ENCODE measurements around the gene POLR3A. TPM values are rescaled to one million over a fixed set of nuclear protein-coding genes. Genes with fewer than 3 reads are reported as not detected.

The POLR3A gene
- total RNA-seq, 1 donor from 2014 or later, result 22.1 TPM

DNA sequence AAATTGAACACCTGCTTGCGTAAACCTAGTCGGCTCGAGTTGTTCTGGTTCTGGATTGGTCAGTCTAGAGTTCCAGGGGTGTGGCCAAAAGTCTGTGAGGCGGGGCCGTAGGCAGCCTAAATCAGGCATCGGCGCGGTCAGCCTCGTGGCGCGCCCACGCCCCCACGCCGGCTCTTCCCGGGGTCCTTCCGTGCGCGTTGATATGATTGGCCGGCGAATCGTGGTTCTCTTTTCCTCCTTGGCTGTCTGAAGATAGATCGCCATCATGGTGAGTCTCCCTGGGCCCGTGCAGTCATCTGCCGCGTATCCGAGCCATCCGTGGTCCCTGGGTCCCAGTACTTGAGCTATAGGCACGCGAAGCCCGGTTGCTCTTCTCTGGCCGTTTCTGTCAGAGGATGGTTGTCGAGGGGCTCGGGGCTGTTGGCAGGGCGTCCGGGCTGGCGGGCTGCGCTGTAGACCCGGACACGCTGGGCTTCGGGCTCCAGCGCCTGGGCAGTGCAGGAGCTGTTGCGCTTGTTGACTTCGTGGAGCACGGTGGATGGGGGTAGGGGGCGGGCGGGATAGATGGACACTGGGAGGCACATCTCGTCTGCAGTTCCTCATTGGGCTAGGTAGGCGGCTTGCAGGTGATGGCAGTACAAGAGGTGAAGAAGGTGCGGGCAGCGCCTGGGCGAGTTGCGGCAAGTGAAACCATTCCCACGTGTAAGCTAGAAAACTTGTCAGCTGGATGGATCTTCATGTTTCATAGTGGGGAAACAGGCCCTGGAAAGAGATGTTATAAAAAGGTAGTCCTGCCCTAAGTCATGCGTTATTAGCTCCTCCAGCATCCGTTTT is 4.5 kb upstream of the POLR3A start, which contains the start of gene RPS24:
Gene RPS24, plus strand, starts transcription at position 227 of the 834 bp plus-strand sequence. Its CDS starts 39 bp downstream, at position 266.
- Histone ChIP-seq H3K27me3 (ENCODE audit: control insufficient read depth, insufficient read depth, low read length) (no peaks in the 10 kb centered on the region), H3K4me3 (ENCODE audit: low read depth, low read length) (peak within 1 kb of the TSS; percentile 87), H3K36me3 (ENCODE audit: control insufficient read depth, insufficient read depth, low read length) (peaks cover 1% of the 10 kb centered on the region)
- no peak for TF ChIP-seq CTCF (IDR thresholded peaks at IDR 0.05; ENCODE audit: insufficient read depth, low read length, poor library complexity, severe bottlenecking)
- DNase-seq (ENCODE audit: low read depth), result peak; percentile 88

GRCh38 chr10:78033387-78033636 is 4.0 kb upstream of the POLR3A start:
- peak overlapping the region; percentile 43 for H3K4me3 ChIP-seq (ENCODE audit: low read depth, low read length)
- no peak for DNase-seq (ENCODE audit: low read depth)
- H3K36me3 ChIP-seq (ENCODE audit: control insufficient read depth, insufficient read depth, low read length), result peaks cover 1% of the 10 kb centered on the region
- TF ChIP-seq CTCF (IDR thresholded peaks at IDR 0.05; ENCODE audit: insufficient read depth, low read length, poor library complexity, severe bottlenecking), result no peak
- H3K27me3 ChIP-seq (ENCODE audit: control insufficient read depth, insufficient read depth, low read length), result no peaks in the 10 kb centered on the region

DNA sequence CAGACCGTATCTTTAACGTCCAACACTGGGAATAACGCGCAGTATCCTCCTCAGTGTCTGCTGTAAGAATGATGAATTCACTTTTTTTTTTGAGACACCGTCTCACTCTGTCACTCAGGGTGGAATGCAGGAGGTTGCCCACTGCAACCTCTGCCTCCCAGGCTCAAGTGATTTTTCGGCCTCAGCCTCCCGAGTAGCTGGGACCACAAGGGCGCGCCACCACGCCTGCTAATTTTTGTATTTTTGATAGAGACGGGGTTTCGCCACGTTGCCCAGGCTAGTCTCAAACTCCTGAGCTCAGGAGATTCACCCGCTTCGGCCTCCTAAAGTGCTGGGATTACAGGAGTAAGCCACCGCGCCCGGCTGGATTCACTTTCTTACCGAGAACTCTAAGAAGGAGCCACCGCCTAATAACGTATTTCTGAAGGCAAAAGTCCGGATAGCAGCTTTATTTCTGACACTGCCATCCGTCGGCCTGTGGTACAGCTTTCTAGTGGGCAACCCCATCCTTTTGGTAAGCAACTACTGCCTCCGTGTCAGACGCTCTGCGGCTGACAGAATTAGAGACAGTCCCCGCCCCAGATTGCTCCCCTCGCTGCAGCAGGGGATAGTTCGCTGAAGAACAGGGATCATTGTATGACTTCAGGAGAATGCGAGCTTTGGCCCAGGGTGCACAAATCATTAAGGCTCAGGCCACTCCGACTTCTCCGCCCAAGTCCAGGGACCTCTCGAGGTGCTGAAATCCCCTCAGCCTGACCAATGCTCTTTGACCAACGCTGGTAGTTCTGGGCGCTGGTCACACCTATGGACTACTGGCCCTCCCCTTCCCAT is 662 bp downstream of the POLR3A start:
- Histone ChIP-seq H3K27me3 (ENCODE audit: control insufficient read depth, insufficient read depth, low read length) (no peaks in the 10 kb centered on the region), H3K4me3 (ENCODE audit: low read depth, low read length) (peak overlapping the region; percentile 65), H3K36me3 (ENCODE audit: control insufficient read depth, insufficient read depth, low read length) (no peaks in the 10 kb centered on the region)
- DNase-seq (ENCODE audit: low read depth), result no peak
- no peak for TF ChIP-seq CTCF (IDR thresholded peaks at IDR 0.05; ENCODE audit: insufficient read depth, low read length, poor library complexity, severe bottlenecking)

DNA sequence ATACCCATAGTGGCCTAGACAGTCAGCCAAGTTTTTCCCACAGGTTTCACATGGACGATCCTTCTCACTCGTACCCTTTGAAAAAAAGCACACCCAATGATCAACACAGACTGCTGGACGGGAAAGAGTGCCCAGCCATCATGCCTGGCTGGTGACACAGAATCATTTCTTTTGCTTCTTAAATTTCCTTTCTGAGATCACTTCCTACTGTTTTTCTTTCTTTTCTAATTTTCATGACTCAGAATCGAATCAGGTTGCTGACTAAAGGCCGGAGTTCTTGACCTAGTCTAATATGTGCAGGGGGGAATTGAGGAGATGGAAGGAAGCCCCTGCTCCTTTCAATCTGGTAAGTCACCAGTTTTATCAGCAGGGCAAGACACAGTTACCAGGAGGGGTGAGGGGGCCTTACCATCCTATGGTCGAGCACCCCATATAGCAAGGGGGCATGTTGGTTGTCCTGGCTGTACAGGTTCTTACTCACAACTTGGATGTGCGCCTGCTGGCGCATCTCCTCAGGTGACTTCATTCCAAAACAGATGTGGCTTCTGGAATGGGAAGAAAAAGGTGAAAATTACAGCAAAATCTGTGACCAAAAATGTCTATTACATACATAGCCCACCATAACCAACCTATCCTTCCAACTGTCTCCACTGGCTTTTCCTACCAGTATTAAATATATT is 3.5 kb downstream of the POLR3A start:
- Histone ChIP-seq H3K36me3 (ENCODE audit: control insufficient read depth, insufficient read depth, low read length) (peaks cover 2% of the 10 kb centered on the region), H3K4me3 (ENCODE audit: low read depth, low read length) (no peak overlapping the region), H3K27me3 (ENCODE audit: control insufficient read depth, insufficient read depth, low read length) (no peaks in the 10 kb centered on the region)
- DNase-seq (ENCODE audit: low read depth), result peak; percentile 41
- TF ChIP-seq CTCF (IDR thresholded peaks at IDR 0.05; ENCODE audit: insufficient read depth, low read length, poor library complexity, severe bottlenecking), result no peak

DNA sequence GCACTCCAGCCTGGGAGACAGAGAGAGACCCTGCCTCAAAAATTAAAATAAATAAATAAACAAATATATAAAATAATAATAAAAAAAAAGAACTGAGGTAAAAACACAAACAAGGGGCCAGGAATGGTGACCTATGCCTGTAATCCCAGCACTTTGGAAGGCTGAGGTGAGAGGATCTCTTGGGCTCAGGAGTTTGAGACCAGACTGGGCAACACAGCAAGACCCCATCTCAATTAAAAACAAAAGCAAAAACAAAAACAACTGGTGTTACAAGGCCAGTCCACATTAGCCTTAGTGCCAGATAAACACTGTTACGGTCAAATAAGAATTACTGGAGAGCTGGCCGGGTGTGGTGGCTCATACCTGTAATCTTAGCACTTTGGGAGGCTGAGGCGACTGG is 5.6 kb downstream of the POLR3A start:
- DNase-seq (ENCODE audit: low read depth), result no peak
- Histone ChIP-seq H3K4me3 (ENCODE audit: low read depth, low read length) (no peak overlapping the region), H3K36me3 (ENCODE audit: control insufficient read depth, insufficient read depth, low read length) (peaks cover 2% of the 10 kb centered on the region), H3K27me3 (ENCODE audit: control insufficient read depth, insufficient read depth, low read length) (no peaks in the 10 kb centered on the region)
- no peak for TF ChIP-seq CTCF (IDR thresholded peaks at IDR 0.05; ENCODE audit: insufficient read depth, low read length, poor library complexity, severe bottlenecking)

All from kidney epithelial cell (primary cell).